A549 (cell line): ENCODE results near the gene TNFRSF1B. TPM values are rescaled to one million over a fixed set of nuclear protein-coding genes. Genes with fewer than 3 reads are reported as not detected.

Source experiments
- ATAC-seq, 2 experiments: fragments of 200-7000 bp in 1 of 2; fragments of >200 bp in 1 of 2; cut with Nextera tagmentation in 1 of 2; cut with Tn5 transposase in 1 of 2; 3 replicates each; pipeline versions ENCODE4 v1.8.0 to v1.9.1; 2018 to 2020; ENCODE audit warnings: mild to moderate bottlenecking in 1 of 2, moderate library complexity in 1 of 2
- CTCF ChIA-PET: fragments of 300-600 bp; sonication (Branson Sonifier 250); formaldehyde crosslinking; extraction: SDS; loops from one replicate; lab custom pipeline; 2021; ENCODE audit warnings: antibody characterized with exemption, inconsistent platforms; lab: Yijun Ruan, JAX
- POLR2A ChIA-PET: fragments of 350-600 bp; formaldehyde crosslinking; extraction: SDS; loops from one replicate; lab custom pipeline; 2021; ENCODE audit warnings: antibody characterized with exemption, inconsistent platforms; lab: Yijun Ruan, JAX
- DNase-seq, 2 experiments: peaks; one replicate each; pipeline versions ENCODE4 v3.0.0 to v3.0.0-alpha.2; 2011 to 2016; ENCODE audit warnings: low read depth in 1 of 2, low spot score in 1 of 2
- FAIRE-seq: peaks from 2 replicates; lab custom pipeline; 2011; peaks lifted over from hg19 to GRCh38; lab: Jason Lieb, UNC
- H3K27ac ChIP-seq, 2 experiments: fragments of >200 bp; sonication (Bioruptor Twin); formaldehyde crosslinking; 3 replicates each; pipeline ENCODE4 v1.5.1; 2016 to 2017
- H3K4me1 ChIP-seq: fragments of >200 bp; sonication (Bioruptor Twin); formaldehyde crosslinking; 3 replicates; pipeline ENCODE4 v1.6.1; 2016
- H3K4me2 ChIP-seq: fragments of >200 bp; sonication (Bioruptor Twin); formaldehyde crosslinking; 3 replicates; pipeline ENCODE4 v1.6.1; 2016
- H3K4me3 ChIP-seq: fragments of >200 bp; sonication (Bioruptor Twin); formaldehyde crosslinking; 3 replicates; pipeline ENCODE4 v1.5.1; 2016
- H3K9me3 ChIP-seq: fragments of >200 bp; sonication (Bioruptor Twin); formaldehyde crosslinking; 3 replicates; pipeline ENCODE4 v1.6.1; 2016
- BHLHE40 ChIP-seq: IDR thresholded peaks from 2 replicates; pipeline ENCODE4 v1.6.1; 2012; ENCODE audit warnings: low read depth, low read length, inconsistent platforms
- CHD4 ChIP-seq: fragments of 200-600 bp; sonication (generic); IDR thresholded peaks from 2 replicates; pipeline ENCODE4 v1.6.1; 2016; ENCODE audit warnings: antibody characterized with exemption, mild to moderate bottlenecking, borderline replicate concordance
- EHF ChIP-seq: fragments of 250-450 bp; sonication (Bioruptor Pico); IDR thresholded peaks from 2 replicates; pipeline ENCODE4 v1.5.0; 2020; ENCODE audit warnings: mild to moderate bottlenecking
- ESRRA ChIP-seq: fragments of 150-350 bp; IDR thresholded peaks from 2 replicates; pipeline ENCODE4 v1.6.1; 2014; ENCODE audit warnings: mild to moderate bottlenecking, low read length, borderline replicate concordance
- FOSB ChIP-seq: fragments of 250-450 bp; sonication (Bioruptor Pico); IDR thresholded peaks from 2 replicates; pipeline ENCODE4 v1.5.0; 2020; ENCODE audit warnings: mild to moderate bottlenecking, moderate library complexity
- FOSL2 ChIP-seq, 2 experiments: fragments of 450-650 bp in 1 of 2; fragments of >200 bp in 1 of 2; sonication (Bioruptor Twin) in 1 of 2; formaldehyde crosslinking; IDR thresholded peaks; 2 replicates each; pipeline versions ENCODE4 v1.5.0 to v1.6.1; 2016 to 2020; ENCODE audit warnings: mild to moderate bottlenecking in 1 of 2, moderate library complexity in 1 of 2
- FOXS1 ChIP-seq: fragments of 250-450 bp; sonication (Bioruptor Pico); IDR thresholded peaks from 2 replicates; pipeline ENCODE4 v1.5.0; 2020; ENCODE audit warnings: mild to moderate bottlenecking, moderate library complexity
- HDAC2 ChIP-seq: fragments of 200-600 bp; sonication (generic); IDR thresholded peaks from 2 replicates; pipeline ENCODE4 v1.6.1; 2016
- HOXA7 ChIP-seq: fragments of 250-450 bp; sonication (Bioruptor Pico); IDR thresholded peaks from 2 replicates; pipeline ENCODE4 v1.5.0; 2020; ENCODE audit warnings: mild to moderate bottlenecking, moderate library complexity
- JUN ChIP-seq, 2 experiments: fragments of >200 bp; sonication (Bioruptor Twin); formaldehyde crosslinking; IDR thresholded peaks; 2 replicates in 1 of 2; 3 replicates in 1 of 2; pipeline ENCODE4 v1.6.1; 2016 to 2017
- JUNB ChIP-seq: fragments of >200 bp; sonication (Bioruptor Twin); formaldehyde crosslinking; IDR thresholded peaks from 2 replicates; pipeline ENCODE4 v1.6.1; 2016
- MYC ChIP-seq: IDR thresholded peaks from 2 replicates; pipeline ENCODE4 v1.6.1; 2012; ENCODE audit warnings: mild to moderate bottlenecking, inconsistent platforms, low read length, improper control_type of control experiment, borderline replicate concordance
- NPAS2 ChIP-seq: fragments of 250-450 bp; sonication (Bioruptor Pico); IDR thresholded peaks from 2 replicates; pipeline ENCODE4 v1.8.0; 2022; ENCODE audit warnings: mild to moderate bottlenecking, moderate library complexity, borderline replicate concordance
- POLR2A ChIP-seq: IDR thresholded peaks from 2 replicates; pipeline ENCODE4 v1.6.1; 2012; ENCODE audit warnings: mild to moderate bottlenecking, low read length
- RAD21 ChIP-seq, 2 experiments: fragments of >200 bp in 1 of 2; sonication (Bioruptor Twin) in 1 of 2; formaldehyde crosslinking in 1 of 2; IDR thresholded peaks in 1 of 2; conservative IDR thresholded peaks in 1 of 2; 2 replicates in 1 of 2; 3 replicates in 1 of 2; pipeline ENCODE4 v1.6.1; 2012 to 2018; ENCODE audit warnings: inconsistent platforms in 1 of 2
- RARB ChIP-seq: fragments of 250-450 bp; sonication (Bioruptor Pico); IDR thresholded peaks from 2 replicates; pipeline ENCODE4 v1.8.0; 2021; ENCODE audit warnings: mild to moderate bottlenecking, moderate library complexity
- RFX5 ChIP-seq: fragments of 450-650 bp; IDR thresholded peaks from 2 replicates; pipeline ENCODE4 v1.7.1; 2014; ENCODE audit warnings: antibody characterized with exemption, mild to moderate bottlenecking, moderate library complexity
- ZC3H11A ChIP-seq: fragments of 450-650 bp; IDR thresholded peaks from 2 replicates; pipeline ENCODE4 v1.6.1; 2014; ENCODE audit warnings: antibody characterized with exemption, mild to moderate bottlenecking
- ZNF302 ChIP-seq: fragments of 250-450 bp; sonication (Bioruptor Pico); IDR thresholded peaks from 2 replicates; pipeline ENCODE4 v1.9.0; 2021; ENCODE audit warnings: inconsistent platforms, mild to moderate bottlenecking, moderate library complexity
- WGBS: methylation state at CpG from one replicate; pipeline ENCODE4 v1.1.6; 2017; ENCODE audit errors: missing lambda C conversion rate; 5-methylcytosine and 5-hydroxymethylcytosine counted together
- polyA plus RNA-seq, 4 experiments: library from polyadenylated mRNA; depleted of rRNA in 3 of 4; stranded (reverse); fragments of >200 nt; fragmentation: RNase III in 1 of 4; extraction: RNeasy Plus Mini Kit Qiagen cat#74134 plus additional on column Dnase treatment in 1 of 4; gene quantifications; 2 replicates in 3 of 4; 3 replicates in 1 of 4; pipeline ENCODE4 v1.2.3, GENCODE V29; 2011 to 2017
- TF ChIP-seq, protein P1 (sequence below): IDR thresholded peaks from 2 replicates; pipeline ENCODE4 v1.6.1; 2012; ENCODE audit warnings: low read depth, borderline replicate concordance
- TF ChIP-seq, protein P2 (sequence below): fragments of >200 bp; sonication (Bioruptor Twin); formaldehyde crosslinking; IDR thresholded peaks from 2 replicates; pipeline ENCODE4 v1.6.1; 2016
- TF ChIP-seq, protein P3 (sequence below): IDR thresholded peaks from 2 replicates; pipeline ENCODE4 v1.6.1; 2012
- TF ChIP-seq, protein P4 (sequence below): fragments of 150-350 bp; IDR thresholded peaks from 2 replicates; pipeline ENCODE4 v1.6.1; 2014; ENCODE audit warnings: low read depth, mild to moderate bottlenecking, low read length
- TF ChIP-seq, protein P5 (sequence below): fragments of 200-600 bp; sonication (generic); IDR thresholded peaks from 2 replicates; pipeline ENCODE4 v1.6.1; 2016; ENCODE audit warnings: antibody characterized with exemption, mild to moderate bottlenecking, moderate library complexity

The TNFRSF1B gene
- polyA plus RNA-seq, 2 of the 4 experiments (the other 2 are of a cell fraction) = 0.05 to 0.06 TPM

DNA sequence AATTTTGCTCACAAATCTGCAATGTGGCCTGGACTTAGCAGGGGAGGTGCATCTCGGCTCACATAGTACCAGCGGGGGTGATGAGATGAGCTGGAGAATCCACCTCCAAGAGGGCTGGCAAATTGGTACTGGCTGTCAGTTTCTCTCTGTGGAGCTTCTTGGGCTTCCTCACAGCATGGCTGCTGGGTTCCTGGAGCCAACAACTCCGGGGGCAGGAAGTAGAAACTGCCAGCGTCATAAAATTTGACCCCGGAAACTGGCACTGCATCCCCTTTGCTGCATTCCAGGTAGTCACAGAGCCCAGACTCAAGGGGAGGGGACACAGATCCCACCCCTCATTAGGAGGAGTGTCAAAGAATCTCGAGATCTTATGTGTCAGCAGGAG lies 17.0 kb upstream of the TNFRSF1B start:
- ChIA-PET POLR2A (no interaction called here), CTCF (interaction anchor here (0.6 to 7.9 kb wide), 4 partner anchors 12 to 59 kb away, joined by 3 to 48 read pairs (median 5); no protein-coding TSS in a partner anchor)
- no peak overlapping the region for H3K4me2 ChIP-seq
- H3K4me3 ChIP-seq = no peak overlapping the region
- ATAC-seq (no peak), DNase-seq (no peak), FAIRE-seq (no peak)
- H3K4me1 ChIP-seq = peaks cover 4% of the 10 kb centered on the region; the same call in 2 of the 3 replicates
- no peaks in the 10 kb centered on the region for H3K9me3 ChIP-seq
- H3K27ac ChIP-seq = no peak overlapping the region
- TF ChIP-seq RAD21 (conservative IDR thresholded peaks at IDR 0.05 in 1 of 2, IDR thresholded peaks at IDR 0.05 in 1 of 2) (no peak), EHF (CRISPR knock-in tag) (no peak)
- TF ChIP-seq, all 56 proteins: peak for 0
- WGBS = 74% methylated on average over 6 of the region's 6 CpGs

DNA sequence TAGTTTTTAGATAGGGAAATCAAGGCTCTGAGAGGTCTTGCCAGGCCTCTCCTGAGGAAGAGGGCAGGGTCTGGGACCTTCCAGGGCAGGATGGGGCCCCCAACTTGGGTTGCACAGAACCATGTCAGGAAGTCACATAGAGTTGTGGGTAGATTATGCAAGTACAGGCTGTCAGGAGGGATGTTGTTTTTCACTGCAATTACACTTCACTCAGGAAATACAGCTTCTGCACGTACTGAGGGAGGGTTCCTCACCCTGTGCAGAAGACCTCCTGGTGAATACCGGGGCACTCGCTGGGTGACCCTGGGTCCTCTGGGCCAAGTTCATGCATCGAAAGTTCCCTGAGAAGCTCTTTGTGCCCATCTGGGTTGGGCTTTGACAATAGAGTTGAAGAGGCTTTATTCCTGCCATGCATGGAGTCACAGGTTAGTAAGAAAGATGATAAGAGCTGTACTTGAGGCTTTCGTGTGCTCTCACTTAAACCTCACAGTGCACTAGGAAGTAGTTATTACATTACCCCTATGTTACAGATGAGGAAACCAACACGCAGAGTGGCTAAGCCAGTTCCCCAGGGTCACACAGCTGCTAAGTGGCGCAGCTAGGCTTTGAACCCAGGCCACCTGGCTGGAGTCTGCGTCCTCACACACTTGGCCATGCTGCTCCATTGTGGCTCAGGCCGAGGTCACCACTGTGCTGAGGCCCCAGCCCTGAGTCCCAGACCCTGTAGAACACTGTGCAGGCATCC lies 16.2 kb upstream of the TNFRSF1B start:
- TF ChIP-seq, protein P1, sequence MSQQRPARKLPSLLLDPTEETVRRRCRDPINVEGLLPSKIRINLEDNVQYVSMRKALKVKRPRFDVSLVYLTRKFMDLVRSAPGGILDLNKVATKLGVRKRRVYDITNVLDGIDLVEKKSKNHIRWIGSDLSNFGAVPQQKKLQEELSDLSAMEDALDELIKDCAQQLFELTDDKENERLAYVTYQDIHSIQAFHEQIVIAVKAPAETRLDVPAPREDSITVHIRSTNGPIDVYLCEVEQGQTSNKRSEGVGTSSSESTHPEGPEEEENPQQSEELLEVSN = no peak
- TF ChIP-seq JUNB (no peak), ZC3H11A (no peak), JUN (IDR thresholded peaks at IDR 0.05) (no peak), NPAS2 (CRISPR knock-in tag) (no peak), HOXA7 (CRISPR knock-in tag) (no peak), BHLHE40 (no peak), CHD4 (no peak), FOSL2 (IDR thresholded peaks at IDR 0.05) (no peak), FOSL2 (CRISPR knock-in tag; IDR thresholded peaks at IDR 0.05) (no peak), ESRRA (no peak), ZNF302 (CRISPR knock-in tag) (no peak)
- ChIA-PET CTCF (interaction anchor here (0.6 to 7.9 kb wide), 4 partner anchors 11 to 58 kb away, joined by 3 to 48 read pairs (median 5); no protein-coding TSS in a partner anchor), POLR2A (no interaction called here)
- no peak for DNase-seq
- Histone ChIP-seq H3K27ac (no peak overlapping the region), H3K4me1 (peaks cover 4% of the 10 kb centered on the region; the same call in 2 of the 3 replicates), H3K4me3 (no peak overlapping the region), H3K4me2 (no peak overlapping the region), H3K9me3 (no peaks in the 10 kb centered on the region)
- 64% methylated on average over 7 of the region's 9 CpGs for WGBS
- no peak for FAIRE-seq
- ATAC-seq = no peak

DNA sequence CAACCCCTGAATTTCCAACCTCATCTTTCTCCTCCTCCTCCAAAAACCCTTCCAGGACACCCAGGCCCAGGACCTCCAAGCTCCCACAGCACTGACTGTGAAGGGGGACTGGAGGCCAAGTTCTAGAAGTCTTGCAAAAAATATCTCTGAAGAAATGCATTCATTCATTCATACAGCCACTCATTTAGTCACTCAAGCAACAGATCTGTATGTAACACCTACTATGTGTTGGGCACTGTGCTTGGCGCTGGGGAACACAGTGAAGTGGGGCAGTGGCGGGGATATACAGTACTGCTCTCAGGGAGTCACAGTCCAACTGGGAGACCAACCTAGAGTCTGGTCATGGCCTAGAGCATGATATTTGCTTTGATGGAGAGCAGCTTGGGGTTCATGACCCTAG lies 15.3 kb upstream of the TNFRSF1B start:
- no peak for FAIRE-seq
- TF ChIP-seq, protein P2, sequence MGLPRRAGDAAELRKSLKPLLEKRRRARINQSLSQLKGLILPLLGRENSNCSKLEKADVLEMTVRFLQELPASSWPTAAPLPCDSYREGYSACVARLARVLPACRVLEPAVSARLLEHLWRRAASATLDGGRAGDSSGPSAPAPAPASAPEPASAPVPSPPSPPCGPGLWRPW = no peak
- TF ChIP-seq HDAC2 (no peak), POLR2A (no peak), MYC (no peak), FOXS1 (CRISPR knock-in tag) (no peak), RARB (no peak), JUN (IDR thresholded peaks at IDR 0.05) (no peak), FOSB (CRISPR knock-in tag) (no peak), RFX5 (no peak)
- TF ChIP-seq, protein P3, sequence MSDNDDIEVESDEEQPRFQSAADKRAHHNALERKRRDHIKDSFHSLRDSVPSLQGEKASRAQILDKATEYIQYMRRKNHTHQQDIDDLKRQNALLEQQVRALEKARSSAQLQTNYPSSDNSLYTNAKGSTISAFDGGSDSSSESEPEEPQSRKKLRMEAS = no peak
- TF ChIP-seq, protein P4, sequence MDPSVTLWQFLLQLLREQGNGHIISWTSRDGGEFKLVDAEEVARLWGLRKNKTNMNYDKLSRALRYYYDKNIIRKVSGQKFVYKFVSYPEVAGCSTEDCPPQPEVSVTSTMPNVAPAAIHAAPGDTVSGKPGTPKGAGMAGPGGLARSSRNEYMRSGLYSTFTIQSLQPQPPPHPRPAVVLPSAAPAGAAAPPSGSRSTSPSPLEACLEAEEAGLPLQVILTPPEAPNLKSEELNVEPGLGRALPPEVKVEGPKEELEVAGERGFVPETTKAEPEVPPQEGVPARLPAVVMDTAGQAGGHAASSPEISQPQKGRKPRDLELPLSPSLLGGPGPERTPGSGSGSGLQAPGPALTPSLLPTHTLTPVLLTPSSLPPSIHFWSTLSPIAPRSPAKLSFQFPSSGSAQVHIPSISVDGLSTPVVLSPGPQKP = no peak
- TF ChIP-seq, protein P5, sequence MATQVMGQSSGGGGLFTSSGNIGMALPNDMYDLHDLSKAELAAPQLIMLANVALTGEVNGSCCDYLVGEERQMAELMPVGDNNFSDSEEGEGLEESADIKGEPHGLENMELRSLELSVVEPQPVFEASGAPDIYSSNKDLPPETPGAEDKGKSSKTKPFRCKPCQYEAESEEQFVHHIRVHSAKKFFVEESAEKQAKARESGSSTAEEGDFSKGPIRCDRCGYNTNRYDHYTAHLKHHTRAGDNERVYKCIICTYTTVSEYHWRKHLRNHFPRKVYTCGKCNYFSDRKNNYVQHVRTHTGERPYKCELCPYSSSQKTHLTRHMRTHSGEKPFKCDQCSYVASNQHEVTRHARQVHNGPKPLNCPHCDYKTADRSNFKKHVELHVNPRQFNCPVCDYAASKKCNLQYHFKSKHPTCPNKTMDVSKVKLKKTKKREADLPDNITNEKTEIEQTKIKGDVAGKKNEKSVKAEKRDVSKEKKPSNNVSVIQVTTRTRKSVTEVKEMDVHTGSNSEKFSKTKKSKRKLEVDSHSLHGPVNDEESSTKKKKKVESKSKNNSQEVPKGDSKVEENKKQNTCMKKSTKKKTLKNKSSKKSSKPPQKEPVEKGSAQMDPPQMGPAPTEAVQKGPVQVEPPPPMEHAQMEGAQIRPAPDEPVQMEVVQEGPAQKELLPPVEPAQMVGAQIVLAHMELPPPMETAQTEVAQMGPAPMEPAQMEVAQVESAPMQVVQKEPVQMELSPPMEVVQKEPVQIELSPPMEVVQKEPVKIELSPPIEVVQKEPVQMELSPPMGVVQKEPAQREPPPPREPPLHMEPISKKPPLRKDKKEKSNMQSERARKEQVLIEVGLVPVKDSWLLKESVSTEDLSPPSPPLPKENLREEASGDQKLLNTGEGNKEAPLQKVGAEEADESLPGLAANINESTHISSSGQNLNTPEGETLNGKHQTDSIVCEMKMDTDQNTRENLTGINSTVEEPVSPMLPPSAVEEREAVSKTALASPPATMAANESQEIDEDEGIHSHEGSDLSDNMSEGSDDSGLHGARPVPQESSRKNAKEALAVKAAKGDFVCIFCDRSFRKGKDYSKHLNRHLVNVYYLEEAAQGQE = no peak
- TF ChIP-seq, all 56 proteins: peak for 0
- Histone ChIP-seq H3K4me3 (no peak overlapping the region), H3K27ac (no peak overlapping the region), H3K4me2 (no peak overlapping the region), H3K9me3 (no peaks in the 10 kb centered on the region), H3K4me1 (peaks cover 4% of the 10 kb centered on the region; the same call in 2 of the 3 replicates)
- ChIA-PET POLR2A (no interaction called here), CTCF (interaction anchor here (0.6 to 7.9 kb wide), 2 partner anchors 21 to 27 kb away, joined by 3 to 48 read pairs; no protein-coding TSS in a partner anchor)
- WGBS = 77% methylated on average over 2 of the region's 2 CpGs
- no peak for DNase-seq
- no peak for ATAC-seq
